Erythroblast (primary cell): ENCODE results near the gene CSNK1D.

Experiments
- DNase-seq, 2 experiments: peaks; one replicate each; lab custom pipeline; 2025; lab: John Stamatoyannopoulos, UW
- GATA1 ChIP-seq: IDR thresholded peaks from 2 replicates; pipeline ENCODE4 v1.6.1; 2011; ENCODE audit warnings: low read depth, mild to moderate bottlenecking, control low read depth, low read length, moderate library complexity
- POLR2A ChIP-seq: IDR thresholded peaks from 2 replicates; pipeline ENCODE4 v1.6.1; 2011; ENCODE audit warnings: mild to moderate bottlenecking, low read length

Gene CSNK1D

DNA sequence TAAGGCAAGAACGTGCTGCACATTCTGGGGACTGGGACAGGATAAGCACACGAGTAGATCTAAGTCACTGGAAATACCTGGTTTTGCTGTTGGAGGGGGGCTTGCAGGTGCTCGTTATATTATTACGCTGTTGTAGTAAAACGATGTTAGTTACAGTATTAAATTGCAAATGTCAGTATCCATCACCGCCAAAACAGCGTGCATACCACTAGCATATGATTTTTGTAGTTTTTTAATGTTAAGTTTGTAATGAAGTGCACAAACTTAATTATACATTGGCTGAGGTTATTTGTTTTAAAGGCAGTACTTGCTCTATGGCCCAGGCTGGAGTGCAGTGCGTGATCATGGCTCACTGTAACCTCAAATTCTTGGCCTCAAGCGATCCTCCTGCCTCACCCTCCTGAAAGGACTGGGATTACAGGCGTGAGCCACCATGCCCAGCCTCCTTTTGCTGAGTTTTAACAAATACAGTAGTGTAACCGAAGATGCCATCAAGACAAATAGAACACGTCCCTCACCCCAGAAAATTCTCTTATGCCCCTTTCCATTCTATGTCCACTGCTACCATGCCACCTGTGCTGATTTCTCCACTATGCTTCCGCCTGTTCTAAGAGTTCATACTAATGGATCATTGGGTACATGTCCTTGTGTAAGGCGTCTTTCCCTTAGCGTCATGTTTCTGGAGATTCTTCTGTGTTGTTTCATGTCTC, 20.7 kb upstream of the CSNK1D start:
- TF ChIP-seq GATA1 = no peak
- TF ChIP-seq POLR2A = peak; percentile 35
- DNase-seq = no peak

DNA sequence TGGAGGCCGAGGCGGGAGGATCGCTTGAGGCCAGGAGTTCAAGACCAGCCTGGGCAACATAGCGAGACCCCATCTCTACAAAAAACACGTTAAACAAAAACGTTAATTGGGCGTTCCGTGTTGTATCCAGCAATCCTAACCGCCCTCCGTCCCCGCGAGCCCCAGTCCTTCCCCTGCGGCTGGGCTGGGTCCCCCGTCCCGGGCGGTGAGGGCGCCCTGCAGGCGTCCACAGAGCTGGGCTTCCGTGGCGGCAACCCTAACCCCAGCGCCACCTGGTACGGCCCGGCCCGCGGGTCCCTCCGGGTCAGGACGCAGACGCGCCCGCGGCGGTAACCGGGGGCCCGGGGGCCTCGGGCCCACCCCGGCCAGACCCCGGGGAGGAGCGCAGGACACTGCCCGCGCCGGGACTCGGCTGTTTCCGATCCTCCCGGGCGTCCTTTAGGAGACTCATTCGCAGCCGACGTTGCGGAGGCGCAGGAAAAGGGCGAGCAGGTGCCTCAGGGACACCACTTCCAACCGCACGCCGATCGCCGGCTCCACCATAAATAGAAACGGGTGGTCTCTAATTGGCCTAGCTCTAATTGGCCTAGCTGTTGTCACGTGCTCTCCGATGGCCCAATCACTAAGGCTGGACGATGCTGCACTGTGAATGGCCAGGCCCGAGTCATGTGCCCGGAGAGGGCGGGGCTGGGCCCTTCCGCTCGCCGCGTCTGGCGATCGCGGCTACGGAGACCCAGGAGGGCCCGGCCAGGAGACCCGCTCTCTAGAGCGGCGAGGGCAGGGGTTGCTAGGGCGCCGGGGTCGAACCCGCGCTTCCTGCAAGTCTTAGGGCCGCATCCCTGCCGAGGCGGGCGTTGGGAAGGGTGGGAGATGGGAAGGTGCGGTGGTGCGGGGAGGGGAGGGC, 19.0 kb upstream of the CSNK1D start:
- no peak for TF ChIP-seq GATA1
- TF ChIP-seq POLR2A = peak; percentile 99
- DNase-seq = peak; percentile 97 to 98

DNA sequence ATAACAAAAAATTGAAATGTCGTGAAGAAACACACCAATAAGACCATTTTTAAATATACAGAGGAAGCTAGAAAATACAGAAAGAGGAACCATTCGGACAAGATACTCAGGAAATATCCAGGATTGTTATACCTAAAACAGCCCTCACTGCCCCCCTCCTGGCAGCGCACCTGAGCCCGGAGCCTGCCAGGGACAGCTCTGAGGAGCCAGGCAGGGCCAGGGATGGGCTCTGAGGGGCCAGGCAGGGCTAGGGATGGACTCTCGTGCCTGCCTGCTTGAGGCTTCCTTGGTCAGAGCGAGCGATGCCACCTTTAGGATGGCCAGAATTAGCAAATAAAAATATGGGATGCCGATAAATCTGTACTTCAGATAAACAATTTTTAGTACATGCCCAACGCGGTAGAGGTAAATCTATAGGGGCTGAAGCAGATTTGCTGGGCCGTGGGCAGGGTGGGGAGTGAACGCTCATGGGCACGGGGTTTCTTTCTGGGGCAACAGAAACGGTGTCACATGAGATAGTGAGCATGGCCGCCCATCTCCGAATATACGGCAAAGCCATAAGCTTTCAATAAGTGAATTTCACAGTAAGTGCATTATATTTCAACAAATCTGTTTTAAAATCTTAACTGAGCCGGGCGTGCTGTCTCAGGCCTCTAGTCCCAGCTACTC, 18.2 kb upstream of the CSNK1D start:
- TF ChIP-seq GATA1 (no peak), POLR2A (no peak)
- no peak for DNase-seq

DNA sequence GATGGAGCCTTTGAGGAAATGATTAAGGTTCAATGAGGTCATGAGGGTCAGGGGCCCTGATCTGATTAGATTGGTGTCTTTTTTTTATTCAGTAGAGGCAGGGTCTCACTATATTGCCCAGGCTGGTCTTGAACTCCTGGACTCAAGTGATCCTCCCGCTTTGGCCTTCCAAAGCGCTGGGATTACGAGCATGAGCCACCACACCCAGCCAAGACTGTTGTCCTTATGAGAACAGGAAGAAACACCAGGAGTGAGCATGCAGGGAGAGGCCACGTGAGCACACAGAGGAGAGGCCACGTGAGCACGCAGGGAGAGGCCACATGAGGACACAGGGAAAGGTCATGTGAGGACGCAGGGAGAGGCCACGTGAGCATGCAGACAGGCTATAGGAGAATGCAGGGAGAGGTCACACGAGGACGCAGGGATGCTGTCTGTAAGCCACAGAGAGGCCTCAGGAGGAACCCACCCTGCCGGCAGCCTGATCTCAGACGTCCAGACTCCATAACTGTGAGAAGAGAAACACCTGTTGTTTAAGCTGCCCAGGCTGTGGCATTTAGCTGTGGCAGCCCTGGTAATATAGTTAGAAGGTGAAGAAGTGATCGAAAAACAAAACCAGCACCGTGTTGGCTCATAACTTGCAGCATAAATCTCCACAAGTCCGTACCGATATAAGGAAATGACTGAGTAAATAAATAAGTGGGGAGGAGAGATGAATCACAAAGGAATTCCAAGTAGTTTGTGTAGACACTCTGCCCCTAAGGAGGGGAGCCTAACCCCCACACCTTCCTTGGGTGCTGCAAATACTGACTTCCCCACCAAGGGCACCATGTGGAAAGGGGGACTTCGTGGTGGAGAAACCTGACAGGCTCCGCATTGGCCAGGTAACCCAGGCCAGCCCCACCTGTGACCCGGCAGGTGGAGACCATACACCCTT, 14.6 kb upstream of the CSNK1D start:
- no peak for TF ChIP-seq POLR2A
- TF ChIP-seq GATA1 = no peak
- peak; percentile 59 to 66 for DNase-seq

DNA sequence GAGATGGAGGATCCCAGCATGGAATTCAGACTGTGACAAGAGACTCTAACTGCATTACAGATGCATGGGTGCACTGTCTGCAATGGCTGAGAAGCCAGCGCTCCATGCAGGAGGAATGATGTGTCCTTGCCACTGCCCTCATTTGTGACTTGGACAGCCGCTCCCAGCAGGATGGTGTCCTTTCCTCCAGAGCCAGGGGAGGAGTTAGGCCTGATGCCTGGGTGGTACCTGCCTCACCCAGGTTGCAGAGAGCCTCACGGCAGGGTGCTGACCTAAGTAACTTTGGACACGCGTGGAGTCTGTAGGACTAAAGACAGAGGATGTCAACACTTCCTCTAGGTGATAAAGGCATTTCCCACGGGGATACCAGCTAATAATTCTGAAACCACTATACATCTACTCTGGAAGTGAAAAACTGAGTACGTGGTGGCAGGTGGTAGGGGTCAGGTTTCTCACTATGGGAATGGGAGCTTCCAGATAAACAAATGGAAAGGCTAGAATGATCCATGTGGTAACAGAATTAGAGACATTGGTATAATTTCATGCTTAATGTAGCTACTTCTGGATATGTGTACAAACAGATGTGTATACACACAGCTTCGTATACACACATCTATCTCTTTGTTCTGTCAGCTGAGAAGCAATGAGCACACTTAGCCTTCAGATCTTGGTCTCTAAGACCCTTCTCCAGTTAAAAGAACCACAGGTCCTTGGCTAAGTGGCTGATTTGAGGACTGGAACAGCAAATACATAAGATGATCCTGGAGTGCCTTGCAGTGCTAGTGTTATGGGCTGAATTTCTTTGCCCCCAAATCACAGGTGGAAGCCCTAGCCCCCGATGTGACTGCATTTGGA, 13.7 kb upstream of the CSNK1D start:
- no peak for TF ChIP-seq GATA1
- no peak for TF ChIP-seq POLR2A

DNA sequence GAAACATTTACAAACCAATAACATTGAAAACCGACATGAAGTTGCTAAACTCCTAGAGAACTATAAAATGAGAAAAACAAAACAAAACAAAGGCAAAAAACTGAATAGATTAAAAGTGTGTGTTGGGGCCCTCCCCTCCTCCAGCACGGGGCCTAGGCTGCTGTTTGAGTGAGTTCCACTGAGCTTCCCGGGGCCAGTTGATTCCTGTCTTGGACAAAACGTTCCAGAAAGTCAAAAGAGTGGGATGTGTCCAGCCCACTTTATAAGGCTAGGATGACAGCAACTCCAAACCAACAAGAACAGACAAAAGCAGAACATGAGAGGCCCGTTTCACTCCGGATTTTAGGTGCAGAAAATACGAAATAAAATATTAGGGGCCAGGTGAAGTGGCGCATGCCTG, 11.6 kb upstream of the CSNK1D start:
- DNase-seq = no peak
- no peak for TF ChIP-seq GATA1
- no peak for TF ChIP-seq POLR2A

More for the DNA sequence above, 13.7 kb upstream of the CSNK1D start:
- no peak for DNase-seq

DNA sequence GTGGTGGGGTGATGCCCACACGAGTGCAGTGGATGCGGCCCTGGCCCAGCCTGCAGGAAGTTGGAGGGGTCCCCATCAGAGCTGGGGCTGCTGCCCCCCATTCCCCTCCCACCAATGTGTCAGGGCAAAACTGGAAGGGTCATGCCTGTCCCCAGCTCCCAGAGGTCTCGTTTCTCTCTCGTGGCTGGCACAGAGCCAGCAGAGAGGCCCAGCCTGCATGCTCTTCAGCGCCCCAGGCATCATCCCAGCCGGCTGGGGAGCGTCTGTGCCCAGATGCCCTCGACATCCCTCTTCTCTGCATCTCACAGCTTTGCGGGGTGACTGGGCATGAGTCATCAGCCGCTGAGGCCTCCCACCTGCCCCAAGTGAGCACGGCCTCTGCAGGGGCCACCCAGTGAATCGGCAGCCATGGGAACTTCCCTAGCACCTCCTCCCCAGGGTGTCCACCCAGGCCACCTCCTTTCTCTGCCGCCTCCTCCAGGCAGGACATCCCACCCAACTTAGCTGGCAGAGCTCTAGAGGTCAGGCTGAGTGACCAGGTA, 9.8 kb upstream of the CSNK1D start:
- TF ChIP-seq POLR2A = no peak
- no peak for TF ChIP-seq GATA1
- peak; percentile 31 to 56 for DNase-seq

DNA sequence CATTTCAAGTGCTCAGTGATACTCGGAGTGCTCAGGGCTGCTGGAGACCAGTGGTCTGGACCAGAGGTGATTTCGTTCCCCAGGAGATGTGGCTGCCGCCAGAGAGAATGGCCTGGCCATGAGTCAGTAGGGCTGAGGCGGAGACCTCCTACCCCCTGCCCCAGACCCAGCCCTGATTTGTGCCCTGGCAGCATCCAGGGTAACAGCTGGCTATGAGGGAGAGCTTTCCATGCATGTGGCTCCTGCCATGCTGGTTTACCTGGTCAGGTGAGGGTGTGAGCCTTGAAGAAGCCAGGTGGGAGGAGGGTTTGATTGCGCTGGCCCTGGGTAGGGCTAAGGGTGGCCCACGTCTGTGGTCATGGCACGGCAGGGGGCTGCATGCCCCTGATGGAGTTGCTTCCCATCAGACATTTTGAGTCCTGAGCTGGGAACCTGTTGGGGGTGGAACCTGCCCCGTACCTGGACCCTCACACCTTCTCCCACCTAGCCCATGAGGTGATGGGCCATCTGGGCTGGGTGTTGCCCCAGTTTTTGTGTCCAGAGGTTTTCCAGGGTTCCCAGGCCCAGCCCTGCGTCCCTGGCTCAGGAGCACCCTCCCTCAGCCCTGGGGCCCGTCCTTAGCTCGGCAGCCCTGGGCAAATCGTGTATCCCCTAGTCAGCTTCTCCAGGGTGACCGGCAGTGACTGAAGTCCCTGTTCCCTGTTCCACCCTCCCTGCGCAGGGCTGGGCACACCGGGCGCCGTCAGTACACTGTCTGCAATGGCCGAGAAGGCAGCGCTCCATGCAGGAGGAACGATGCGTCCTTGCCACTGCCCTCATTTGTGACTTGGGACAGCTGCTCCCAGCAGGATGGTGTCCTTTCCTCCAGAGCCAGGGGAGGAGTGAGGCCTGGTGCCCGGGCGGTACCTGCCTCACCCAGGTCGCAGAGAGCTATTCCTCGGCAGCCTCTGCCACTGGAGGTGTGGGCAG, 9.0 kb upstream of the CSNK1D start:
- no peak for DNase-seq
- no peak for TF ChIP-seq GATA1
- no peak for TF ChIP-seq POLR2A

DNA sequence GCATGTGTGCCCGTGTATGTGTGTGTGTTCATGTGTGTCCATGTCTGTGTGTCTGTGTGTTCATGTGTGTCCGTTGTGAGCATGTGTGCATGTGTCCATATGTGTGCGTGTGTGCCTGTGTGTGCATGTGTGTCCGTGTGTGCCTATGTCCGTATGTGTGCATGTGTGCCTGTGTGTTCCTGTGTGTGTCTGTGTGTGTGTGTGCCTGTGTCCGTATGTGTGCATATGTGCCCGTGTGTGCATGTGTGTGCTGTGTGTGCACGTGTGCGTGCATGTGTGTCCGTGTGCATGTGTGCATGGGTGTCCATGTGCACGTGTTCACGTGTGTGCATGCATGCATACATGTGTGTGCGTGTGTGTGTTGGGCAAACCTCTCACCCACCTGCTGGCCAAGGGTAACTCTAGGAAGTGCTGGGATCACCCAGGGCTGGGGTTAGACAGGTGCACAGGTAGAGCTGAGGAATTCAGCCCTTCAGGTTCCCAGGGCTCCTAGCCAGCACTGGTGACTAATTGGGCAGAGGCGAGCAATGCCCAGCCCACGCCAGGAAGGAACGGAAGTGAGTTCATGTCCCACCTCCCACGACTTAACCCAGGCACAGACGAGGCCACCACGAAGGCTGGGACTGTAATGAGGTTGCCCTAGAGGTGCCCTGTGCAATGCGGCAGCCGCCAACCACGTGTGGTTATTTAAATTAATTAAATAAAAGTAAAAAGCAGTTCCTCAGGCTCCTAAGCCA, 8.2 kb upstream of the CSNK1D start:
- TF ChIP-seq GATA1 = no peak
- TF ChIP-seq POLR2A = no peak
- DNase-seq = no peak

DNA sequence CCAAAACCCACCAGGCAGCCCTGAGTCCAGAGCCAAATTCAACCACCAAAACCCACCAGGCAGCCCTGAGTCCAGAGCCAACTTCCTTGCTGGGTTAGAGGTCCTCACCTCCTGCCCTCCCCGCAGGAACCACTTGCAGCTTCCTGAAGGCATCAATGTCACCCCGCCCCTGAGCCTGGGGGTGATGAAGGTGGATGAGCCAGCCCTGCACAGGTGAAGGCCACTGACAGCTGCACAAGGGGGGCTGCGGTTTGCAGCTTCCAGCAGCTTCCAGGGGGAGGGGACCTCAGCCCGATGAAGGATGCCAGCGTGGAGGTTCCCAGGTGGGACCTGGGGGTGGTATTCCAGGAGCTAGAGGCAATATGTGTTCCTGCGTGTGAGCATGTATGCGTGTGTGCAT, 7.6 kb upstream of the CSNK1D start:
- TF ChIP-seq GATA1 = no peak
- TF ChIP-seq POLR2A = no peak

More for the DNA sequence above, 7.6 kb upstream of the CSNK1D start:
- no peak for DNase-seq
